Loucy (cell line): Measurements from ENCODE around the gene SP6.

ENCODE experiments used
- EZH2phosphoT487 ChIP-seq: fragments of 200-600 bp; IDR thresholded peaks from 2 replicates; pipeline ENCODE4 v1.6.1; 2018; ENCODE audit warnings: antibody characterized with exemption, mild to moderate bottlenecking, moderate library complexity, borderline replicate concordance
- TF ChIP-seq, protein P1 (sequence below): fragments of 200-600 bp; sonication (generic); conservative IDR thresholded peaks from 2 replicates; pipeline ENCODE4 v1.5.1; 2014; ENCODE audit warnings: mild to moderate bottlenecking, antibody characterized with exemption, low read length

- TF ChIP-seq, protein P1, sequence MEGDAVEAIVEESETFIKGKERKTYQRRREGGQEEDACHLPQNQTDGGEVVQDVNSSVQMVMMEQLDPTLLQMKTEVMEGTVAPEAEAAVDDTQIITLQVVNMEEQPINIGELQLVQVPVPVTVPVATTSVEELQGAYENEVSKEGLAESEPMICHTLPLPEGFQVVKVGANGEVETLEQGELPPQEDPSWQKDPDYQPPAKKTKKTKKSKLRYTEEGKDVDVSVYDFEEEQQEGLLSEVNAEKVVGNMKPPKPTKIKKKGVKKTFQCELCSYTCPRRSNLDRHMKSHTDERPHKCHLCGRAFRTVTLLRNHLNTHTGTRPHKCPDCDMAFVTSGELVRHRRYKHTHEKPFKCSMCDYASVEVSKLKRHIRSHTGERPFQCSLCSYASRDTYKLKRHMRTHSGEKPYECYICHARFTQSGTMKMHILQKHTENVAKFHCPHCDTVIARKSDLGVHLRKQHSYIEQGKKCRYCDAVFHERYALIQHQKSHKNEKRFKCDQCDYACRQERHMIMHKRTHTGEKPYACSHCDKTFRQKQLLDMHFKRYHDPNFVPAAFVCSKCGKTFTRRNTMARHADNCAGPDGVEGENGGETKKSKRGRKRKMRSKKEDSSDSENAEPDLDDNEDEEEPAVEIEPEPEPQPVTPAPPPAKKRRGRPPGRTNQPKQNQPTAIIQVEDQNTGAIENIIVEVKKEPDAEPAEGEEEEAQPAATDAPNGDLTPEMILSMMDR = no peak
- no peak for TF ChIP-seq EZH2phosphoT487
Measured at GRCh38 chr17:47873200-47874090, 22.5 kb upstream of the SP6 start.
